ENCODE data around the gene OXLD1.

OXLD1 gene

GRCh38 chr17:81616877-81617276 lies 49.5 kb downstream of the OXLD1 start:
- no peak for DNase-seq (ENCODE audit: low spot score)

GRCh38 chr17:81615401-81615930 lies 50.9 kb downstream of the OXLD1 start:
- no peak for DNase-seq (ENCODE audit: low spot score)
